DMS153 treated with DMSO at 0.1 percent for 48 hours (cell line): ENCODE measurements around the gene CDKL4.
"Not testable (repeated sequence)": the region's sequence is repeated elsewhere in the genome, so short reads cannot be mapped to it uniquely, and the experiment has no call there.

Experiments used
- DNase-seq: peaks from one replicate; lab custom pipeline; 2025; ENCODE audit not compliant: unreplicated experiment; lab: John Stamatoyannopoulos, UW

Gene CDKL4

DNA sequence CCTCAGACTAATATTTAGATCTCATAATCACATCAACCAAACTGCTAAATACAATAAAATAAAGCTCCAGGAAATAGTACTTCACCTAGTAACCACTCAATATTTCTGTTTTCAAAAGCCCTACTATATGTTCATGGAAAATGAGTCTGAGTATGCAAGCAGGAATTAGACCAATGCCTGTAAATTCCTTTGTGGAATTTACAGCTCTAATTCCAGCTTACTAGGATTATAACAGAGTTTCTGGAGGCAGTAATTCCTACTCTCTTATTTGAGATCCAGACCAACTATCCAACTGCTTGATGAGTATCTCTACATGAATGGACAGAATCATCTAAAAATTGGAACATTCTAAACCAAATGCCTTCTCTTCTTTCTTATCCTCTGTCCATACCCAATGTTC, 11.6 kb downstream of the CDKL4 start:
- DNase-seq = no peak

DNA sequence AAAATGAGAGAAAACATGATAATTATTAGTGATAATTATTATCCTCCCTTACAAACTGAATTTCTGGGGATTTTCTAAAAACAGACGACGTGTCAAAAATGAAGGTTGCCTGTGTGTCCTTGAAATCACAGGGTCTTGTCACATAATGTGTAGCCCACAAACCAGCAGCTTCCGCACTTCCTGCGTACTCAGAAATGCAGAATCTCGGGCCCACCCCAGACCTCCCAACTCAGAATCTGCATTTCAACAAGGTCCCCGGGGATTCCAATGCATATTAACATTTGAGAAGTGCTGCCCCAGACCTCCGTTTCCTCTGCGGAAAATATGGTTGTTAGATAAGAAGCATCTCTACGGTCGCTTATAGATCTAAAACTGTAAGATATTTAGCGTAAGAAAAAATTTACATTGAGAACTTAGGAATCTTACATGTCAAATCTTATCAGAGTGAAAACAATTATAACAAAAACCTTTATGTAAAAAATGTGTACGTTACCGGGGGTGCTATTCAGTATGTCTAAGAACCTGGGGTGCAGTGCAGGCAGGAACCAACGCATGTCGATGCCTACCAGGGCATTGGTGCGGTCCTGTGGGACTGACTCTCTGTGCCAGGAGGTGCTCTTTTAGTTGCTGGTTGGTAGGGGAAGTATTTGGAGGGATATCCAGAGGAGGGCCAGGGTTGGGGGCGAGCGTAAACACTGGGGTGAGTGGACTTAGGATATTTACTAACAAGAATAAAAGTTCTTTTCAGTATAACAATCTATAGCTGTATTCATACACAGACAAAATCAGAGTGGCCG, 15.2 kb downstream of the CDKL4 start:
- DNase-seq = no peak

DNA sequence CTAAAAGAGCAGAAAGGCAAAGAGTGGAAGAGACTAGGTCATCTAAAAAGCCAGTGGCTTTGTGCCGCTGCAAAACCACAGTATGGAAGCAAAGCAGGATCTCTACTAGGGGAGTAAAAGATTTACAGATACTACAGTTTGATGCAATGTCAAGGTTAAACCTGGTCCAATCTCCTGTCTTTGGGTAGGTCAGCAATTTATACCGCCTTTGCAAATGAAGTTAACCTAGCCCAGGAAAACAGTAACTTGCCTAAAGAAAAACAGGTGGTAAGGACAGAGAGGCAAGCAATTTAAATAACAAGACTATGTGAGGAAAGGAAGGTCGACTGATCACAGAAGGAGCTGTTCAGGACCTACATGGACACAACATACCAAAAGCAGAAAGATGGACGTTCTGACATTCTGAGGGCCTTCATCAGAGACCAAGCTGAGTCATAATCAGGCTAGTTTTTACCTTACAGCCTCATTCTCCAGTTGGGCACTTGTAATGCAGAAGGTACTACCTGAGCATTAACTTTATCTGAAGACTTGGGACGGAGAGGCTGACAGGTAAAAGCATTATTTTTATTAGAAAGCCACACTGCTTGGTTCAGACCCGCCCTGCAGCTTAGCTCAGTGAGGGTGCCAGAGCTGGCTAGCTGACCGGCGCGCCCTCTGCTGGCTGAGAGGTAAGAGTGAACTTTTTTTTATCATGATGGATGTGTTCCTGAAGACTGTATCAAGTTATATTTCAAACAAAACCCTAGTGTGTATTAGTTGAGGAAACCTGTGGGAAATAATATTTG, 15.9 kb downstream of the CDKL4 start:
- peak; percentile 51 for DNase-seq

DNA sequence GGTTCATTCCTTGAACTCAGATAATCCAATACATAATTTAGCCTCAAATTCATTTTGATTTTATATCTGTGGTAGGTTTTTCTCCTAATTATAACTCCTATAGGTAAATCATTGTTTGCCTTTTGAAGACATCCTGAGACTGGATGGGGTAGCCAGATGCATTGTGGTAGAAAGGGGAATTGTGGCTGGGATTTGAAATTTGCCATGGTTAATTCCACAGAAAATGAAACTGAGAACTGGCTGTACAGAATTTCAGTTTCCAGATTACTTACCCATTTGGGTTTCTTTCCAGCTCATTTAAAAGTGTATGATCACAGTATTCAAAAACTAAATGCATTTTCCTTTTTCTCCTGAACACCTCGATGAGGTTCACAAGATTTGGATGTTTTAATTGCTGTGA, 18.2 kb downstream of the CDKL4 start:
- DNase-seq = no peak

DNA sequence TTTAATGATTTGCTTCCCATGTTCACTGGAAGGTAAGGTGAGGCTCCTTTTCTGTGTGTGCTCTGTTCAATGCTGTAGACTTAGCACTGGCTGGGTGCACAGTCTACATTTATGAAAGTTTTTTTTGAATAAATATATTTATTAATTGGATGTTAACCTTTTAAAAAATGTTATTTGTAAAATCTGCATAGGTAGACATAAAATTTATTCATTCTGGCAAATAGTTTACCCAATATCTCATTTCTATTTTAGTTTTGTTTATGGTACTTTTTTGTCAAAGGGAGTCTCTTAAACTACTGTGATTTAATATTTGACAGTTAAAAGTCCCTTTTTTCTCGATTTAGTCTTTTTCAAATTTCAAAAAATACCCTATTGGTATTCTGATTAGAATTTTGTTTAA, 19.9 kb downstream of the CDKL4 start:
- no peak for DNase-seq

DNA sequence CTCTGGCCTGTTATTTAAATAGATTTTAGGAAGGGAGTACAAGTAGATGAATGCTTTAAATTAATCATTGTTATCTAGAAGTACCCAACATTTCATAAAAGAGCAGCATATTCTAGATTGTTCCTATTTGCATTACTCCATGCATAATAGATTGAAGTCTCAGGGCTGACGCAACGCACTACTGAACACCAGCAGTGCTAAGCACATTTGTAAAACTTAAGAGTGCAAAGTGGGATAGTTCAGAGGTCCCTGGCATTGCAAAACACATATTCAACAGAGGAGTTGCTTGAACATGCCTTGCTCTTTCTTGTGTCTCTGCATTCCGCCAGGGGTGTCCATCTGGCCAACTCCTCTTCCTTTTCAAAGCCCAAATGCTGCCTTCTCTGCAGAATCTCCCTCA, 22.3 kb downstream of the CDKL4 start:
- DNase-seq = no peak

DNA sequence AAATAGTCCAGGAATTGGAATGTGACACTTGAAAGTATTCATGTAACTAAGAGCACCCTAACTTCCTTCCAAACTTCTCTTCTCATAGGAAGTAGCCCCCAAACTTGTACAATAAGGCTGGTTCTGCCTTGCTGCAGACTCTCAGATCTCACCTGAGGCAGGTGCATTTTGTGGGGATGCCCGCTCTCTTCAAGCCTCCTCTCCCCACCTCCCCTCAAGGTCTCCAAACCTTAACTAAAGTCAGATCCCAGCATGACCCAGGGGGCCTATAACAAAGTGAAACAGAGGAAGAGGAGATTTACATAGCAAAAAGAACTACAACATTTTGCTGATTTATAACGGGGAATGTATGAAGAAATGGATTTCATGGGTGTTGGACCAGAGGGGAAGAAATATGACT, 23.6 kb downstream of the CDKL4 start:
- no peak for DNase-seq

DNA sequence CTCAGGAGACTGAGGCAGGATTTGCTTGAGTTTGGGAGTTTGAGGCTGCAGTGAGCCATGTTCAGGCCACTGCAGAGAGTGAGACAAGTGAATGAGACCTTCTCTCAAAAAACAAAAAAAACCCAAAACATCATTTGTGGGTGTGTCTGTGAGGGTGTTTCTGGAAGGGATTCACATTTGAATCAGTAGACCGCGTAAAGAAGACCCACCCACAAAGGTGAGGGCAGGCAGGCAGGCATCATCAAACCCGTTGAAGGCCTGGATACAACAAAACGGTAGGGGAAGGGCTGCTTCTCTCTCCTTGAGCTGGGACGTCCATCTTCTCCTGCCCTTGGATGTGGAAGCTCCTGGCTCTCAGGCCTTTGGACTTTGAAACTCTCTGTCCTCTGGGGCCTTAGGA, 25.4 kb downstream of the CDKL4 start:
- DNase-seq = no peak

DNA sequence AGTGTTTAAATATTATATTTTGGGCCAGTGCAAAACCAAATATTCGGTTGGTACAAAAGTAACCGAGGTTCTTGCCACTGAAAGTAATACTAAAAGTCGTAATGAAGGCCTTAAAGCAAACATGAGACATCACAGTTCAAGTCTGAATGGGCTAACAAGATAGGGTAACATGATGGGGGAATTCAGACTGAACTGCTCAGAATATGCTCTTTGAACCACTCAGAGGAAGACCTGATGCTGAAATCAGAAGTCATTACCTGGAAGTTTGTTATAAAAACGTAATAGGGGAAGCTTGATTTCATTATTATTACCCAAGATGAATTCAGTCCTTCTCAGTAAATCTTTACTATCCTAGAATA, 26.6 kb downstream of the CDKL4 start:
- DNase-seq = no peak

DNA sequence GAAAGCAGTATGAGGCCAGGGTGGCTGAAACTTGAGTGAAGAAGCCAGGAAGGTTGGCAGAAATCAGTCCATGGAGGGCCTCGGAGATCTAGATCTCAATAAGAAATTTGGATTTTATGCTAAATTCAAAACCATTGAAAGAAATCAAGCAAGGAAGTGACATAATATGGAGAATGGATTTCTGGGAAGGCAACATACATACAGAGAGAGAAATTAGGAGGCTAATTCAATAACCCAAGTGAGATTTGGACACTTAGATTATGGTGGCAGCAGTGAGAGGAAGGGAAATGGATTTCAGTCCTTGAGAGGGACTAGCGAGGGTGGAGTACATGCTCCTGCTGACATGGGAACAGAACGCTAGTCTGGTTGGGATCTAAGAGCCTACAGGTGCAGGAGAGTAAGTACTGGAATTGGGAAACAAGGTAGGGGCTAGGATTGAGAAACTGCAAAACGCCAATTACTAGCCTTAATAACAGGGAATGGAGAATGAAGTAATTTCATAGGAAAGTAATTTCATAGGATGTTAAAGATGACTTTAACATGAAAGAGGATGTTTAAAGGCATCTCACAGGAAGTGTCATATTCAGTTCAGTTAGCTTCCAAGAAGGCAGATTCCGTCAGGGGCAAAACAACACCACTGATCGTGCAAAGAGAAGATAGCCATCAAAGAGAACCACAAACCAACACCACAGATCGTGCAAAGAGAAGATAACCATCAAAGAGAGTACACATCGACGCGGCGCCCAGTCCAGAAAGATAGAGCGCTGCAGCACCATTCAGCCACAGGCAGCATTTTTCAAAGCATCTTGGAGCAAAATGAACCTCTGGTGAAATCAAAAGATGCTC, 27.2 kb downstream of the CDKL4 start:
- DNase-seq = no peak

DNA sequence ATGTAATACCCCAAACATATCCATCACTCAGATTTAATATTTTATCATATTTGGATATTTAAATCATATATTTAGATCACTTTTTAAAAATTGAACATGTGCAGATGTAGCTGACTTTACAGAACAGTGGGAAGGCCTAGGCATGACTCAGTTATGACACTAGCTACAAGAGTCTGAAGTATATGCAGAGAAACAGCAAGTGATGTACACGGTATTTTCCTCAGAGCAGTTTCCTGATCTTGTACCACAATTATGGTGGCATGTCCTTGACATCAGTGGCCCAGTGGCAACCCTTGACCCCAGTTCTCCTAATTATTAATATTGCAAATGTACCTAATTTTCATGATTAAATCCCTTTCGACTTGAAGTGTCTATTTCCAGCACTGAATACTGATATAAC, 28.2 kb downstream of the CDKL4 start:
- DNase-seq = no peak

DNA sequence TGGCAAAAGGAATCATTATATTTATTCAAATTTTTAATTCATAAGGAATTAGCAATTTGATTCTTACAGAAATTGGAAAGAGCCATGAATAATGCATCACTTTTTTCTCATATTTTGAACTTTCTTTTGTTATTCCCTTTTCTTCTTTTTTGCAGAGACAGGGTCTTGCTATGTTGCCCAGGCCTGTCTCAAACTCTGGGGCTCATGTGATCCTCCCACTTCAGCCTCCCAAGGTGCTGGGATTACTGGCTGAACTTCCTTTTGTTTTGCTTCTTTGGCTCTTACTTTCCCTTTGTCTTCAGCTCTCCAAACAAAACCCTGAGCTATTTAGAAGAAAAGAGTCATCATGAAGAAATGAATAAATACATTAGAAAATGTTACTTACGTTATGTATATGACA, 30.8 kb downstream of the CDKL4 start:
- DNase-seq = no peak

DNA sequence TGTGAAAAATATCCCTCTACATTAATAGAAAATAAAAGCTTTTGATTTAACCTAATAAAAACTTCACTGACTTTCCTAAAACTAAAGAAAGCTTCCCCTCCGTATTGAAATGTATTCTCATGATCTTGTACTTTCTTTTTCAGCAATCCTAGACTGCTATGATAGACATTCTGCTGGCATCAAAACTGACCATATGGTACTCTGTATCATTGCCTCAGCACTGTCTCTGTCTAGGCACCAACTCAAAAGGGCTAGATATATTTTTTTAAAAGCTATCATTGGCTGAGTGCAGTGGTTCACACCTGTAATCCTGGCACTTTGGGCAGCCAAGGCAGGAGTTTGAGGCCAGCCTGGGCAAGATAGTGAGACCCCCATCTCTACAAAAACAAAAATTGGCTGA, 32.9 kb downstream of the CDKL4 start:
- no peak for DNase-seq

DNA sequence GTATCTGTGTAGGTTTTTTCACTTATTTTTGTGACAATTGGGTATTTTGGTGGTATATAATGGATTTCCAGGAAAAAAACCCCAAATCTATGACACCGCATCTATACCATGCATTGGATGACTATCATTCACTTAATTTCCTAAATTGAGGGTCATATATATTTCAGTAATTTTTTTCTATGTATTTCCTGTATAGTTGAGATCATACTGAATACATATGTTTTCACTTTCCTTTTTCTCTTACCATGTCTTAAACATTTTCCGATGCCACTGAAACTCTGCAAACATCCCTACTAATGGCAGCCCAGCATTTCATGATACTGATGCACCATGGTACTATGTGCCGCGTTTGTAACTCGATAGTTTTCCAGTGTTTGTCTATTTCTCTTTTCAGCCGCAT, 40.4 kb downstream of the CDKL4 start:
- no peak for DNase-seq

DNA sequence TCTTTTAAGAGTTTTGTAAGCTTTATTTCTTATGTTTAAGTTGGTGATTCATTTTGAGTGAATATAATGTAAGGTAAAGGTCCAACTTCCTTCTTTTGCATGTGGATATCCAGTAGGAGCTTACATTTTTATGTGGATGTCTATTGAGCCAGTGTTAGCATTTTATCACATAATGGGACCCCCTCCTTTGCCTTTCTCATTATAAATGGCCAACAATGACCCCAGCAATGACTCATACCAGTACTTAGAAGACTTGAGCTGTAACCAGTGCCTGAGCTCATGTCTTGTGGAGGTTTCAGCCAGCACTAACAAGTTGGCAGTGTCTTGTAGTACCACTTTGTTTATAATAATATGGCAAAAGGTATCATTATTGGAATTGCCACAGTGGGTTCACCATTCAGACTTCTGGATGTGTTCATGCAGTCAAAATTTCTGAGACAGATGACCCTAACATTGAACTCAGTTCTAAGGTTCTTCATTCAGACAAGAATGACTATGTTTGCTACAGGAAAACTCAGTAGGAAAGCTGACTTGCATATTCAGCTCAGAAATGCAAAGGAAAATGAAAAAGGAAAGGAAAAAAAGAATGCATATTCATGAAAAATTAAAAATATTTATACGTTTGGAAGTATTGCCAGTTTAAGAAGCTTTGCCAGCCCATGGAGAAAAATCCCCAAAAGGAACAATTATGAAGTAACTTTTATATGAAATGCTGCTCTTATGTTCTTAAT, 41.0 kb downstream of the CDKL4 start:
- DNase-seq = no peak

DNA sequence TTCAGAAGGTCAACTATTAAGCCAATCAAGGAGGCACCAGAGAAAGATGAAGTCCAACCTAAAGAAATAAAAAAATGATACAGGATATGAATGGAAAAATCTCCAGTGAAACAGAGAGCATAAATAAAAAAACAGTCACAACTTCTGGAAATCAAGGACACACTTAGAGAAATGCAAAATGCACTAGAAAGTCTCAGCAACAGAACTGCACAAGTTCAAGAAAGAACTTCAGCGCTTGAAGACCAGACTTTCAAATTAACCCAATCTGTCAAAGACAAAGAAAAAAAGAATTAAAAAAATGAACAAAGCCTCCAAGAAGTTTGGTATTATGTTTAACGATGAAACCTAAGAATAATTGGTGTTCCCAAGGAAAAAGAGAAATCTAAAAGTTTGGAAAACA, 46.8 kb downstream of the CDKL4 start:
- DNase-seq = not testable (repeated sequence)

DNA sequence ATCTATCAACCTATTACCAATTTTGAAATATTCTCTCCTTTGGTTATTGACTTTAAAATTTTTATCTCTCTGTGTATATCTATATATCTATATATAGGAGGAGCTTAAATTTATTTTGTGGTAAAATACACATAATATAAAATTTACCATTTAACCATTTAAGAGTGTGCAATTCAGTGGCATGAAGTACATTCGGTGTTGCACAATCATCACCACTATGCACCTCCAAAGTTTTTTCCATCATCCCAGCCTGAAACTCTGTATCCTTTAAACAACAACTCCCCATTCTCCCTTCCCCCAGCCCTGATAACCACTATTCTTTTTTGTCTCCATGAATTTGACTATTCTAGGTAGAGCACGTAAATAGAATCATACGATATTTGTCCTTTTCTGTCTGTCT, 49.1 kb downstream of the CDKL4 start:
- no peak for DNase-seq

DNA sequence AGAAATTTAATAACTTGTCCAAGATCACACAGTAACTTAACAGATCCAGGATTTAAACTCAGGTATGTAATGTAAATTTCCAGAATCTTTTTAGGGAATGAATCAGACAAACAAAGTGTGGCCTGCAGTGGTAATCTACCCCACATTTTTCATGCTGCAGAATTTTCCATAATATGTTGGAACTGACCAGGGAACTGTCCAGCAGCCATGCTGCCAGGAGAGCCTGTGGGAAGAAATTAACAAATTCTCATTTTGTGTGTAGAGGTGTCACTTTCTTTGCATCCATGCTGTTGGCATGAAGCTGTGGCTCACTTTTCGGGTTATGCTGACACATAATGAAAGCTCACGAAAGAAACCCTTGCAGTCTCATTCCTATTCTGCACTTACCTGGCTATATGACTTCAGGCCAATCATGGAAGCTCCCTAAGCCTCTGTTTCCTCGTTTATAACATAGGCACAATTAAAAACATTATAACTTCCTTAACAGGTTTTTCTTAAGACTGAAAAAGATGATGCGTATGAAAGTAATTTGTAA, 54.7 kb downstream of the CDKL4 start:
- DNase-seq = no peak

DNA sequence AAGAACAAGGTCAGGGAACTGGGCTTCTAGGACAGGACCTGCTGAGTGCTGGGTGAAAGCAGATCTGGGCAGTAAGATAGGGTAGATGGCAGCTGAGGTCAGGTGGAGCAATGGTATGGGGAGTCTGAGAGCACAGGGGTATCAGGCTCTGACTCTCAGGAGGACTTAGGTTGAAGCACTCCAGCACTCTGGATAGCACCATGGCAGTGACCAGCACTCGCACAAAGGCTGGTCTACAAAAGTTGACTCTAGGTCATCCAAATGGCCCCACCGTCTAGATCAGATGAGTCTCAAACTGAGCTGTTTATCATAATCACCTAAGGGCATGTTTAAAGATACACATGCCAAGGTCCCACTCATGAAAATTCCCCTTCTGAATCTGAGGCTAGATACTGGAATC, 60.1 kb downstream of the CDKL4 start:
- DNase-seq = no peak

DNA sequence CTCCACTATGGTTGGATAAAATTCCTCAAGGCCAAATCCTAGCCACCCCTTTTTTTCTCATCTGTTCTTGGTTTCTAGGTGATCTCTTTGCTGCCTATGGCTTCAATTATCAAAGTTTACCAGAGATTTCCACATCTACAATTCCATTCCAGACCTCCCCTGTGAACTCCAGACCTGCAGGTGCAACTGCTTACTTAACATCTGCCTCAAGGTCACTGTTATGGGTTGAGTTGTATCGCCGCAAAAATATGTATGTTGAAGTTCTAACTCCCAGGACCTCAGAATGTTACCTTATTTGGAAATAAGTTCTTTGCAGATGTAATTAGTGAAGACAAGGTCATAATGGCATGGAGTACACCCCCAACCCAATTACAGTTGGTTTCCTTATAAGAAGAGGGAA, 62.5 kb downstream of the CDKL4 start:
- no peak for DNase-seq
